GM12892 (cell line): ENCODE results near the gene SLCO3A1.
A peak's percentile ranks its signal among the peaks of the same experiment; 100 is the strongest.

Experiments used
- DNase-seq: peaks from one replicate; pipeline ENCODE4 v3.0.0; 2011; ENCODE audit not compliant: insufficient read length
- FAIRE-seq: peaks from 2 replicates; lab custom pipeline; 2011; peaks lifted over from hg19 to GRCh38; lab: Jason Lieb, UNC
- POLR2A ChIP-seq: IDR thresholded peaks from 2 replicates; pipeline ENCODE4 v1.6.1; 2011; ENCODE audit warnings: low read depth, low read length, control low read depth
- POLR2AphosphoS5 ChIP-seq: IDR thresholded peaks from 2 replicates; pipeline ENCODE4 v1.6.1; 2011; ENCODE audit warnings: low read depth, low read length, control low read depth
- TAF1 ChIP-seq: IDR thresholded peaks from 2 replicates; pipeline ENCODE4 v1.6.1; 2011; ENCODE audit warnings: low read depth, mild to moderate bottlenecking, control low read depth, low read length, borderline replicate concordance

SLCO3A1 gene

DNA sequence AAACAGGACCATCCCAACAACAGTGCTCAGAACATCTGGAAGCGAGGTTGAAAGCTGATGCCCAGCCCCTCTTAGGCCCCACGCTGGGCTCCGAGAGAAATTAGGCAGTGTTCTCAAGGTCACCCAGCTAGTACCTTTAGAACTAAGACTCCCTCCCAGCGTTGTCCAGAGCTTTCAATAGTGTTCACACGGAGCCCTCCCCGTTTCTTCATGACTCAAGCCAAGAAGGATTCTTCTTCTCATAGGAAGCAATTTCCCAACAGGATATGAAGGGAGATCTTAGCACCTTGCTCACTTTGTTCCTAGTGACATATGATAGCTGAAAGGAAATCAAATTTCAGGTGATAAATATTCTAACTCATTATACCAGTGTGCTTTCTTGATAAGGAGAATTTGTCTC, 296.0 kb downstream of the SLCO3A1 start:
- no peak for FAIRE-seq

DNA sequence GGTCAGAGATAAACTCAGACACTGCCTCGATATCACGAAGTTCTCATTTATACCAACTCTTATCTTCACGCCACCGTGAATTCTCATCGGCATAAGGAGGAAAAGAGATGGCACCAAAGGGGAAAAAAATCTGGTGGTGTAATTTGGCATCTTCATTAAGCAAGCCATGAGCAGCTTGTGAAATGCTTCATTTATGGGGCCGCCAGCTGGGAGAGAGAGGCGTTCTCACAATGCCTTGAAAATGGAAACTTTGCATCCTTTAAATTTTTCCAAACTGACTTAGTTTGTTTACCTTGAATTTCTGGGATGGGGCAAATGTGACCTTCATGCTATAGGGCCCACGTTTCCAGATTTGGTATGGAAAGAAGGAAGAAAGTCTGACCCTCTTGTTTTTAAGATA, 297.7 kb downstream of the SLCO3A1 start:
- no peak for FAIRE-seq
- DNase-seq: no peak
- TF ChIP-seq TAF1: no peak

More for the DNA sequence above, 296.0 kb downstream of the SLCO3A1 start:
- DNase-seq: no peak
- TF ChIP-seq TAF1: no peak

DNA sequence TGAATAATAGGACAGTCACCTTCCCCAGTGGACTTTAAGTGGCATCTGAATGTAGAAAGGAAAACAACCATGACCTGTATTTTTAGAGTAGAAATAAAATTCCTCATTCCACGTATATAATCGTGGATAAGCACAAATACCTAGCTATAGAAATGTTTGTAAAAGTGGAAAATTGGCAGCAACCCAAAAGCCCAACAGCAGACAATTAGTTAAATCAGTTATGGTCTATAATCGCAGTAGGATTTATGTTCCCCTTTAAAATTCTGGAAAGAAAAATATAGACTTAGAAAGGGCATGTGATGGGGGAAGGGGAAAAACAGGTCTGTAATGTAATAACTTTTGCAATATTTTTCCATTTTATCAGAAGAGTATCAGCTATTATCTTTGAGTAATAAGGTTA, 298.2 kb downstream of the SLCO3A1 start:
- TF ChIP-seq POLR2AphosphoS5: no peak
- no peak for TF ChIP-seq TAF1
- no peak for TF ChIP-seq POLR2A
- DNase-seq (no peak), FAIRE-seq (no peak)

DNA sequence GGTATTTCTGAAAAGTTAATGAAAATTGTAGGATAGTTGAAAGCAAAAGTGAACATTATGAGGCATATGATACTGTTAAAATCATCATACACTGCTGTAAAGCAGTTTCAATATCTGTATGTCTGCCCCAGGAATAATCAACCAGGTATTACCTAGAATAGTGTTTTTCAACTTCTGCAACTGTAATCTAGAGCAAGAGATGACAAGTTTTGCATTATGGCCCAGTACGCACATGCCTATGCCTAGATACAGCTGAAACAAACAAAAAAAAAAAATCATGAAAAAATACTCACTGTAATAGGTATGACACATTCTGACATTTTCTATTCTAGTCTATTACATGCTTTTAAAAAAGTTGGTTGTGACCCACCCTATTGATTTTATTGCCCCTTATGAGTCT, 299.5 kb downstream of the SLCO3A1 start:
- FAIRE-seq: no peak
- DNase-seq: no peak
- TF ChIP-seq TAF1 (no peak), POLR2AphosphoS5 (no peak), POLR2A (no peak)

GRCh38 chr15:92153620-92154019, 300.1 kb downstream of the SLCO3A1 start:
- no peak for DNase-seq
- TF ChIP-seq TAF1 (no peak), POLR2A (no peak), POLR2AphosphoS5 (no peak)
- FAIRE-seq: no peak

DNA sequence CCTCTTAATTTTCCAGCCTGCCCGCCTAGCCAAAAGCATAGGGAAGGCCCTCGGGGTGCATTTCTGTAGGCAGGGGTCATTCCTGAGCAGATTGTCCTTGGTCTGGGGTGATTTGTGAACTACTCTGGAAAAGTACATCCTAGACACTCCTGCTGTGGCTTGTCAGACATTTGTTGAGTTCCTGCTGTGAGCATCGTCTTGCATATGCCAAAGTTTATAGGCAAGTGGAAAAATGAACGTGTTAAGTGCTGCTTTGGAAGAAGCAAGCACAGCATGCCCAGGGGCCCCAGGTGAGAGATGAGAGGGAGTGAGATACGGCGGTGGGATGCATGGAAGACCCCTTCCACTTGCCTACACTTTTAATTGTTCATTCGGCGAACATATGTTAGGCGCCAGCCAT, 302.4 kb downstream of the SLCO3A1 start:
- no peak for DNase-seq
- no peak for FAIRE-seq
- TF ChIP-seq TAF1 (no peak), POLR2A (no peak), POLR2AphosphoS5 (no peak)

DNA sequence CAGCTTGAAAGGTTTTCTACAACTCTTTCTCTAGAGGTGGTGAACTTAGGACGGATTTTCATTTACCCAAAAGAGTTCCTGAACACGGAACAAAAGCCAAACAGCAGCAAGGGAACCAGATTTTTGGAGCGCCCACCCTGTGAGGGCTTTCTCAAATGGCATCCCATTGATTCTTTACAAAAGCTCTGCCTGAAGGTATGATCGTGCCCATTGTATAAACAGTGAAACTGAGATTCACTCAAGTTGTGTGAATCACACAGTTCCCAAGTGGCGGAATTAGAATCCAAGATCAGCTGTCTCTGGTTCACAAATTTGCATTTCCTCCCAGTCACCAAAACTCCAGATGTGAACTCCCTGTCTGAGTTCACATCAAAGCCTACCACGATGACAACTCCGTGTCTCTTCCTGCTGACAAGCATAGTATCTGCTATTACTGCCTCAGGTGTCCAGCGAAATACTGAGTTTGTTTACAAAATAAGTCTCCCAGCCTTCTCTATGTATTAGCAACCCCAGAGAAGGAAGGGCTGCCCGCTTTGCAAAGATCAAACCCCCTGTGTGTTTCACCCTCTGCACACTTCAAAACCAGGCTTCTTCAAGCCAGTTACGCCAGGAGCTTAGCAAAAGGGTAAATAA, 304.3 kb downstream of the SLCO3A1 start:
- no peak for DNase-seq
- TF ChIP-seq POLR2A: no peak
- no peak for FAIRE-seq

GRCh38 chr15:92158426-92158825, 304.9 kb downstream of the SLCO3A1 start:
- FAIRE-seq (no peak), DNase-seq (no peak)
- TF ChIP-seq POLR2AphosphoS5: no peak
- no peak for TF ChIP-seq TAF1
- TF ChIP-seq POLR2A: no peak

- DNase-seq: no peak
- no peak for FAIRE-seq
- TF ChIP-seq POLR2A (no peak), POLR2AphosphoS5 (no peak), TAF1 (no peak)
These were observed 306.0 kb downstream of the SLCO3A1 start for GRCh38 chr15:92159481-92159880.

DNA sequence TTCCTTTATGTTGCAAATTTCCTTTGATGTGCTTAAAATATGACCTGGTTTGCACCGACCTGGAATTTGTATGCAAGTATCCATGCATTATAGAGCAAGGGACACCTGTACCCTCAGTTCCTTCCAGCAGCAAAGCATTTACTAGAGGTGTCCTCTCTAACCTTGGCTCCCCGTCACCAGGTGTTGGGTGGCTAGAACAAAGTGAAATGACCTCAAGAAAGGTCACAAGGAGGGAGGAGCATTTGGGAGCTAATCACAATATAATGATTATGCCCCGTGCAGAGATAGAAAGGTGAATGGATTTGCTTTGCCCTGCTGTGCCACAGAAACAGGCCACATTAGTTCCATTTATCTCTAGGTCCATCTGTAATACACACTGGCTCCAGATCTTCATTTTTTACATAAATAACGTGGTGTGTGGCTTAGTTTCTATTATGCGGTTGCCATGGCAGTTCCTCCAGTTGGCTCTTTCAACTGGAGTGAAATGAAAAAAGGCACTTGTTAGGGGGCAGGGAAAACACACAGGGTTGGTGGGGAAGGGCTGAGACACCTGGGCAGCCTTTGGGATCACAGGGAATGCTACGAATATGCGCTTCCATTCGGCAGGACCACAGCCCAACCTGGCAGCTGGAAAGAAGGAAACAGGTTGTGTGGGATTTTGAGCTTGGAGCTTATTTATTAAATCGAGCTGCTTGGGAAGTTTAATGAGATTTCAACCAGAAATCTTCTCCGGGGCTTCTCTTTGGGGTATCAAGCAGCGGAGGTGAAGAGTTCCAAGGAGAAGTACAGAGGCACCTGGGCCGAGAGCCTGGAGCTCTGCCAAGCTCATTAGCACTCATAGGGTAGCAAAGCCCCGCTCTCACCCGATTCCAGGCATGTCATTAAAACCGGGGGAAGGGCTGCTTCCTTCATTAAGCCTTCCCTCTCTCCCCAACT, 306.7 kb downstream of the SLCO3A1 start:
- TF ChIP-seq POLR2AphosphoS5 (no peak), TAF1 (no peak), POLR2A (no peak)
- DNase-seq (no peak), FAIRE-seq (no peak)

- peak; percentile 80 for FAIRE-seq
- peak; percentile 23 for DNase-seq
- TF ChIP-seq POLR2AphosphoS5: no peak
- TF ChIP-seq TAF1: no peak
- no peak for TF ChIP-seq POLR2A
These were observed 307.6 kb downstream of the SLCO3A1 start for GRCh38 chr15:92161039-92161670.

DNA sequence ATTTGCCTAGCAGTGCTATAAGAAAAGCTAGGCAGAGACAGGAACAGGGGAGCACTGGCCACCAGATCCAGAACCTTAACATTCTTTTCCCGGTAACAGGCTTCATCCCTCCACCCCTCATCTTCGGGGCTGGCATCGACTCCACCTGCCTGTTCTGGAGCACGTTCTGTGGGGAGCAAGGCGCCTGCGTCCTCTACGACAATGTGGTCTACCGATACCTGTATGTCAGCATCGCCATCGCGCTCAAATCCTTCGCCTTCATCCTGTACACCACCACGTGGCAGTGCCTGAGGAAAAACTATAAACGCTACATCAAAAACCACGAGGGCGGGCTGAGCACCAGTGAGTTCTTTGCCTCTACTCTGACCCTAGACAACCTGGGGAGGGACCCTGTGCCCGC, 309.1 kb downstream of the SLCO3A1 start:
- no peak for DNase-seq
- no peak for TF ChIP-seq POLR2A
- no peak for TF ChIP-seq POLR2AphosphoS5
- no peak for FAIRE-seq
